PC-9 (cell line): ENCODE measurements around the gene GPR17.

Experiments used
- EZH2 ChIP-seq: fragments of 200-600 bp; sonication (generic); IDR thresholded peaks from 2 replicates; pipeline ENCODE4 v1.8.0; 2017; ENCODE audit warnings: antibody characterized with exemption, low read depth
- TF ChIP-seq, protein P1 (sequence below): fragments of 200-600 bp; sonication (generic); conservative IDR thresholded peaks from 2 replicates; pipeline ENCODE4 v1.6.1; 2017; ENCODE audit warnings: mixed run types, antibody characterized with exemption, mild to moderate bottlenecking, moderate library complexity

DNA sequence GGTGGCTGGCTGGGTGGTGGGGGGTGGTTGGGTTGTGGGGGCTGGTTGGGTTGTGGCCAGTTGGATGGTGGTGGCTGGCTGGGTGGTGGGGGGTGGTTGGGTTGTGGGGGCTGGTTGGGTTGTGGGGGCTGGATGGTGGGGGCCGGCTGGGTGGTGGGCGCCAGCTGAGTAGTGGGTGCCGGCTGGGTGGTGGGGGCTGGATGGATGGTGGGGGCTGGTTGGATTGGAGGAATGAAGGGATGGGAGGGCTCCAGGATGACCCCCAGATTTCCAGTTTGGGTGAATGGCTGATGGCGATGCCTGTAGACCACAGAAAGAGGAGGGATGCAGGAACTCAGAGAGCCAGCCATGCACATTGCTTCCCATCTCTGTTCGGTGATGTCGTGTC, 26.8 kb upstream of the GPR17 start:
- TF ChIP-seq, protein P1, sequence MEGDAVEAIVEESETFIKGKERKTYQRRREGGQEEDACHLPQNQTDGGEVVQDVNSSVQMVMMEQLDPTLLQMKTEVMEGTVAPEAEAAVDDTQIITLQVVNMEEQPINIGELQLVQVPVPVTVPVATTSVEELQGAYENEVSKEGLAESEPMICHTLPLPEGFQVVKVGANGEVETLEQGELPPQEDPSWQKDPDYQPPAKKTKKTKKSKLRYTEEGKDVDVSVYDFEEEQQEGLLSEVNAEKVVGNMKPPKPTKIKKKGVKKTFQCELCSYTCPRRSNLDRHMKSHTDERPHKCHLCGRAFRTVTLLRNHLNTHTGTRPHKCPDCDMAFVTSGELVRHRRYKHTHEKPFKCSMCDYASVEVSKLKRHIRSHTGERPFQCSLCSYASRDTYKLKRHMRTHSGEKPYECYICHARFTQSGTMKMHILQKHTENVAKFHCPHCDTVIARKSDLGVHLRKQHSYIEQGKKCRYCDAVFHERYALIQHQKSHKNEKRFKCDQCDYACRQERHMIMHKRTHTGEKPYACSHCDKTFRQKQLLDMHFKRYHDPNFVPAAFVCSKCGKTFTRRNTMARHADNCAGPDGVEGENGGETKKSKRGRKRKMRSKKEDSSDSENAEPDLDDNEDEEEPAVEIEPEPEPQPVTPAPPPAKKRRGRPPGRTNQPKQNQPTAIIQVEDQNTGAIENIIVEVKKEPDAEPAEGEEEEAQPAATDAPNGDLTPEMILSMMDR, result no peak
- TF ChIP-seq EZH2, result no peak
